Bronchial epithelial cell (primary cell): ENCODE data around the gene CHCHD1. TPM values are rescaled to one million over a fixed set of nuclear protein-coding genes. Genes with fewer than 3 reads are reported as not detected.

Experiments used
- DNase-seq: peaks from one replicate; pipeline ENCODE4 v3.0.0-alpha.2; 2010; ENCODE audit warnings: low read depth
- FAIRE-seq: peaks from 2 replicates; lab custom pipeline; 2011; peaks lifted over from hg19 to GRCh38; lab: Jason Lieb, UNC
- H3K27me3 ChIP-seq: 2 replicates; pipeline ENCODE4 v1.5.1; 2011; ENCODE audit warnings: low read length; ENCODE audit not compliant: control insufficient read depth, insufficient read depth
- H3K36me3 ChIP-seq: 2 replicates; pipeline ENCODE4 v1.5.1; 2011; ENCODE audit warnings: low read length; ENCODE audit not compliant: control insufficient read depth, insufficient read depth
- H3K4me3 ChIP-seq: 2 replicates; pipeline ENCODE4 v1.5.1; 2011; ENCODE audit warnings: mild to moderate bottlenecking, low read depth, low read length, control low read depth
- CTCF ChIP-seq: IDR thresholded peaks from 2 replicates; pipeline ENCODE4 v1.5.1; 2011; ENCODE audit warnings: mild to moderate bottlenecking, moderate library complexity, low read length, control low read depth, inconsistent platforms; ENCODE audit not compliant: insufficient read depth, severe bottlenecking
- total RNA-seq: library from RNA; depleted of rRNA; stranded (reverse); fragments of >200 nt; gene quantifications from 2 replicates; pipeline ENCODE4 v1.2.1, GENCODE V29; 2014

CHCHD1 gene
- total RNA-seq, 1 donor from 2014 or later: 13.2 TPM

DNA sequence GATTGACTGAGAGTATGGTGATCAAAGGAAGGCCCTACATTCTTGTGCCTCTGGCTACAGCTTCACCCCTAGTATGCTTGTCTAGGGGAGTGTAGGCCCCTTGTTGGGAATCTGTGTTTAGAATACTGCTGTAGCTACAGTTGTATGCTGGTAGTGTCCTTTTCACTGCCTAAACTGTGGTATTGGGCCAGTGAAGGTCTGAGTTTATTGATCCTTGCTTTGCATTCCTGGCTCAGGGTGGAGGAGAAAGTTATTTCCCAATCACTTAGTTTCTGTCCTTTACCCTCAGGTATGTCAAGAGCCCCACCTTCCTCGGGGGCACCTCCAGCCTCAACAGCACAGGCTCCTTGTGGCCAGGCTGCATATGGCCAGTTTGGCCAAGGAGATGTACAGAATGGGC lies 31.0 kb upstream of the CHCHD1 start:
- FAIRE-seq (no peak), DNase-seq (no peak)
- Histone ChIP-seq H3K4me3 (no peak overlapping the region), H3K27me3 (no peaks in the 10 kb centered on the region), H3K36me3 (peaks cover 18% of the 10 kb centered on the region)
- TF ChIP-seq CTCF: no peak

DNA sequence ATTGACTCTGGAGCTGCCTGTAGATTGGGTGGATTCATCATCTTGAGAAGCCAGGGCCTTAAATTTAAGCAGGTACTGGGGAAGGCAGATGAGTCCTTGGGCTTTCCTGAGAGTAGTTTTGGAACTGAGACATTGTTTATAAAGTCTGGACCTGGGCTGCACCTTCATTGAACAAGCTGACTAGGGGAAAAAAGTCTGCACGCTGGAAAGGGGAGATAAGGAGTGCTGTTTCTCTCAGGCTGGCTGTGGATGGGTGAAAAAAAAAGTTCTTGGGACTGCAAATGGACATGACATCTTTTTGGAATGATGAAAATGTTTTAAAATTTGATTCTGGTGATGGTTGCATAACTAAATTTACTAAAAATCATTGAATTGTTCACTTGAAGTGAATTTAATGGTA lies 25.7 kb upstream of the CHCHD1 start:
- TF ChIP-seq CTCF: no peak
- FAIRE-seq (no peak), DNase-seq (no peak)
- Histone ChIP-seq H3K36me3 (peaks cover 17% of the 10 kb centered on the region), H3K27me3 (no peaks in the 10 kb centered on the region), H3K4me3 (no peak overlapping the region)

- H3K36me3 ChIP-seq: peaks cover 25% of the 10 kb centered on the region
- no peak for DNase-seq
- no peak for TF ChIP-seq CTCF
These were observed 22.9 kb upstream of the CHCHD1 start for GRCh38 chr10:73758704-73759511.

GRCh38 chr10:73759512-73760115 lies 22.2 kb upstream of the CHCHD1 start:
- FAIRE-seq (no peak), DNase-seq (peak; percentile 34)
- H3K36me3 ChIP-seq: peaks cover 27% of the 10 kb centered on the region

More at GRCh38 chr10:73758704-73759511, 22.9 kb upstream of the CHCHD1 start:
- no peak for FAIRE-seq
- Histone ChIP-seq H3K27me3 (no peaks in the 10 kb centered on the region), H3K4me3 (no peak overlapping the region)

GRCh38 chr10:73761781-73762180 lies 20.1 kb upstream of the CHCHD1 start:
- FAIRE-seq (no peak), DNase-seq (no peak)
- no peak overlapping the region for H3K4me3 ChIP-seq
- TF ChIP-seq CTCF: no peak
- no peaks in the 10 kb centered on the region for H3K27me3 ChIP-seq
- H3K36me3 ChIP-seq: peaks cover 44% of the 10 kb centered on the region

More at GRCh38 chr10:73759512-73760115, 22.2 kb upstream of the CHCHD1 start:
- Histone ChIP-seq H3K4me3 (no peak overlapping the region), H3K27me3 (no peaks in the 10 kb centered on the region)
- TF ChIP-seq CTCF: no peak
